GM12865 (cell line): ENCODE measurements around the gene ADSS2.

Source experiments
- DNase-seq: peaks from one replicate; pipeline ENCODE4 v3.0.0; 2010; ENCODE audit warnings: low read depth
- H3K4me3 ChIP-seq: 2 replicates; pipeline ENCODE4 v1.5.1; 2011; ENCODE audit warnings: mild to moderate bottlenecking, low read depth, low read length, control low read depth
- TF ChIP-seq, protein P1 (sequence below): IDR thresholded peaks from 2 replicates; pipeline ENCODE4 v1.5.1; 2011; ENCODE audit warnings: low read length, control low read depth, low read depth, inconsistent platforms; ENCODE audit not compliant: insufficient read depth; ENCODE audit errors: missing control alignments

The ADSS2 gene

DNA sequence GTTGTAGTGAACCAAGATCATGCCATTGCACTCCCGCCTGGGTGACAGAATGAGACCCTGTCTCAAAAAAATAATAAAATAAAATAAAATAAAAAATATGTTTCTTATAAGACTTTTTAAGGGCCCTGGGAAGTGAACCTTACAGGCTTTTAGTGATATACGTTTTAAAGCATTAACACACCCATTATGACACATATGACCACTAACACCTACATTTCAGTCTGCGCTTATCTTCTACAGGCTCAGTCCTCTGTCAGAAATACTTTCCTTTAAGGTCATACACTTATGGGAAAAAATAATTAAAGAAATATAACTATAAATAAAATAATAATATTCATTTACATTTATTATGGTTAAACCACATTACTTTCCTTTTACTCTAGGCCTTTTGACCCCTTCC is 21.9 kb downstream of the ADSS2 start:
- H3K4me3 ChIP-seq, result no peak overlapping the region
- TF ChIP-seq, protein P1, sequence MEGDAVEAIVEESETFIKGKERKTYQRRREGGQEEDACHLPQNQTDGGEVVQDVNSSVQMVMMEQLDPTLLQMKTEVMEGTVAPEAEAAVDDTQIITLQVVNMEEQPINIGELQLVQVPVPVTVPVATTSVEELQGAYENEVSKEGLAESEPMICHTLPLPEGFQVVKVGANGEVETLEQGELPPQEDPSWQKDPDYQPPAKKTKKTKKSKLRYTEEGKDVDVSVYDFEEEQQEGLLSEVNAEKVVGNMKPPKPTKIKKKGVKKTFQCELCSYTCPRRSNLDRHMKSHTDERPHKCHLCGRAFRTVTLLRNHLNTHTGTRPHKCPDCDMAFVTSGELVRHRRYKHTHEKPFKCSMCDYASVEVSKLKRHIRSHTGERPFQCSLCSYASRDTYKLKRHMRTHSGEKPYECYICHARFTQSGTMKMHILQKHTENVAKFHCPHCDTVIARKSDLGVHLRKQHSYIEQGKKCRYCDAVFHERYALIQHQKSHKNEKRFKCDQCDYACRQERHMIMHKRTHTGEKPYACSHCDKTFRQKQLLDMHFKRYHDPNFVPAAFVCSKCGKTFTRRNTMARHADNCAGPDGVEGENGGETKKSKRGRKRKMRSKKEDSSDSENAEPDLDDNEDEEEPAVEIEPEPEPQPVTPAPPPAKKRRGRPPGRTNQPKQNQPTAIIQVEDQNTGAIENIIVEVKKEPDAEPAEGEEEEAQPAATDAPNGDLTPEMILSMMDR, result no peak
- DNase-seq, result no peak

DNA sequence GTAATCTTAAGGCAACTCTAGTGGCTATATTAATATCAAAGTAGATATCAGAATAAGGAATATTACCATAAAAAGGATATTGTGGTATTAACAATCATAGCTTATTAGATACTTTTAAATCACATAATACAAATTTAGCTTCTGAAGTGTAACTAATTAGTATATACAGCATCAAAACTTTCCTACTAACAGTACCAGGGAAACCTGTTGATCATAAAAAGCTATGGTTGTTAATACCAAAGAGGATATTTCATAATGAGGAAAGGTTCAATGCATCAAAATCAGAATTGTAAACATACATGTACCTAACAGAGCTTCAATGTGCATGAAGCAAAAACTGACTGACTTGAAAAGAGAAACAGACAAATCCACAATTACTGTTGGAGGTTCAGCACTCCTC is 24.1 kb downstream of the ADSS2 start:
- TF ChIP-seq, protein P1, result no peak
- DNase-seq, result no peak
- no peak overlapping the region for H3K4me3 ChIP-seq

DNA sequence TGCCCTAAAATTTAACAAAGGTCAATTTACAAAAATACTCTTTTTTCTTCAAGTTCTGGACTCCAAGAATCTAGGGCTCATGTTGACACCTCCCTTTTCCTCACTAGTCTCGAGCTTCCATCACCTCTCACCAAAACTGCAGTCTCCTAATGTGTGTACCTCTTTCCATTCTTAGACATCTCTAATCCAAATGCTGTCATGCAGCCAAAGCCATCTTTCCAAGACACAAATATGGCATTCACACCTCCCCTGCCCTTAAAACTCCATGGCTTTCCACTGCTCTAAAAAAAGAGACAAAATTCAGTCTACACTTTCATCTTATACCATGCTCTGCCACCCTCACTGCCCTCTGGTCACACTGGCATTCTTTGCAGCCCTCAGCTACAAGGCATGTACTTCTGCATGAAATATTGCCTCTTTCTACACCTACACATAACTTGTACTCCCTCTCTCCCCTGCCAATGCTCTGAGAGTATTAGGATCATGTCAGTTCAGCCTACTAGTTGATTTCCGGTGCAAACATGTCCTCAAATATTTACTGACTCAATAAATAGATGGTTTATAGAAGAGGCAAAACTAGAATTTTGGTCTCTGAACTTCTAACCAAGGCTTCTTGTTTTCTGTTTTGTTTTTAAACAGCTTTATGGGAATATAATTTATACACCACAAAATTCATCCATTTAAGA is 26.9 kb downstream of the ADSS2 start:
- no peak for DNase-seq
- H3K4me3 ChIP-seq, result no peak overlapping the region
- TF ChIP-seq, protein P1, result no peak

DNA sequence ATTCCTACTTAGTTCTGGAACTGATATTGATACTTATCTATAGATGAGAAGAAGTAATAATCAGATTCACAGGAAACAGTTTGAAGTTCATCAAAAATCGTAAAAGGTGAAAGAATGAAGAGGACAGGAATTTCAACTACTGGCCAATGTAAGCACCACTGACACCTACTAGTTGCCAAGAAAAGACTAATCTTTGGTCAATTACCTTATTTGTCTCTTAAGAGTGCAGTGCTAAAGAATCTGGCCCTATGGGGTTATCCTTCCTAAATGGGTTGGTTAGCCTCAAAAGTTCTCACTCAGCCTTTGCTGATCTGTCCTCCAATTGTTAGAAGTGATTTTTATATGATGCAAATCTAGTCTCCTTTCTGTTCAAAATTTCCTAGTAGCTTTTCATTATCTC is 29.5 kb downstream of the ADSS2 start:
- no peak overlapping the region for H3K4me3 ChIP-seq
- TF ChIP-seq, protein P1, result no peak
- DNase-seq, result no peak

DNA sequence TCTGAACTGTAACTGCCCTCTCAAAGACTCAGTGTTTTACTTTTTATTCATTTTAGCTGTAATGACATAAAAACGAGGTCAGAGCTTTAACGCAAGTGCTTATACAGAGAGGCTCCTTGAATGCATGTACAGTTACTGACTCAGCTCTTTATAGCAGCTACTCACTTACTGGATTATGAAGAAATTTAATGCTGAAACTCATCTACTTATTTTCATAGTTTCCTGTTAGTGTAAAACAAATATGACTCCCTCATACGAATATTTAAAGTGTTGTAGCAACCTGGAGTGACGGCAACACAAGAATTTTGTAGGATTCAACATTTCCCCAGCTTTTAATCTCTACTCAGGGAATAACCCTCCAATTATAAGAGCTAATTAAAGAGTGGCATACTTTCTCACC is 32.7 kb downstream of the ADSS2 start:
- DNase-seq, result no peak
- TF ChIP-seq, protein P1, result no peak
- no peak overlapping the region for H3K4me3 ChIP-seq

DNA sequence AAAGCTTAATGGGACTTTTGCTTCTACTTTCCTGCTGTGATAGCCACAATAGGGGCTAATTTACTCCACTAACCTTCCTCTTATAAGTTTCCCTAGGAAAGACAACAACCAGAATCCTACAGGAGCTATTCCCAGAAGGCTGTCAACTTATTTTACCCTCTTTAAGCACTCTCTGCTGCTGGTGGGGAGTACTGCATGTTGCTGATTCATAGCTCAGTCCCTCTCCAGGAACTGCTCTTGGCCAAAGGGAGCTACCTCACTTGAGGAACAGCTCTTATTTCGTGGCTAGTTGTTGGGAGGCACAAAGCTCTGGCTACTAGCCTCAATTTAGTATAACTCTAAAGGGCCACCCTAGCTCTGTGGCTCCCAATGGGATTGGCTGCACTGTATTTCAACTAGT is 37.2 kb downstream of the ADSS2 start:
- no peak for DNase-seq
- no peak overlapping the region for H3K4me3 ChIP-seq
- TF ChIP-seq, protein P1, result no peak

DNA sequence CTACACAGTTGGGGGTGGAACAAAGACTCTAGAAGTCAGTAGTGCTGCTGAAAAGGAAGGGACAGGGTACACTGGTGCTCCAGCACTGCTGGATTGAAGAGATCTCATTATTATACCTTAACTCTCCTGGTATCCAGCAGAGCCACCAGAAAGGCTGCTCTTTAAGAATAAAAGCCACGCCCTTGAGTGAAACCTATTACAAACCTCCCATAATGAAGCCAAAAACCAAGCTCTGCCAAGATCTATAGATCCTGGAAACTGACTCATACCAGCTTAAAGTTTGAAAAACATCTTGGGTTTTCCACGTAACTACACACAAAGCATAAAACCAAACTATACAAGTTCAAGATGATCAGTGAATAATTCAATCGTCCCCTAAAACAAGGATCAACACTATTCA is 38.0 kb downstream of the ADSS2 start:
- no peak for DNase-seq
- TF ChIP-seq, protein P1, result no peak
- no peak overlapping the region for H3K4me3 ChIP-seq
